Endodermal cell (in vitro differentiated cells): ENCODE measurements around the gene SMC4. TPM values are rescaled to one million over a fixed set of nuclear protein-coding genes. Genes with fewer than 3 reads are reported as not detected.
A peak's percentile ranks its signal among the peaks of the same experiment; 100 is the strongest.

Experiments used
- DNase-seq: peaks from one replicate; pipeline ENCODE4 v3.0.0-alpha.2; 2017
- H3K27ac ChIP-seq: 2 replicates; pipeline ENCODE4 v1.5.1; 2013; ENCODE audit warnings: mild to moderate bottlenecking, low read depth, low read length, moderate library complexity
- H3K27me3 ChIP-seq: 2 replicates; pipeline ENCODE4 v1.6.1; 2013; ENCODE audit warnings: mild to moderate bottlenecking, low read length, moderate library complexity; ENCODE audit not compliant: insufficient read depth, control insufficient read depth, poor library complexity, severe bottlenecking
- H3K36me3 ChIP-seq: 2 replicates; pipeline ENCODE4 v1.7.0; 2013; ENCODE audit warnings: mild to moderate bottlenecking, low read length, moderate library complexity; ENCODE audit not compliant: control insufficient read depth, insufficient read depth
- H3K4me1 ChIP-seq: one replicate; pipeline ENCODE4 v1.7.0; 2013; ENCODE audit warnings: low read length; ENCODE audit not compliant: control insufficient read depth, insufficient read depth
- H3K4me3 ChIP-seq: 2 replicates; pipeline ENCODE4 v1.5.1; 2013; ENCODE audit warnings: mild to moderate bottlenecking, low read length, moderate library complexity
- H3K9ac ChIP-seq: 2 replicates; pipeline ENCODE4 v1.6.1; 2013; ENCODE audit warnings: mild to moderate bottlenecking, low read length, moderate library complexity; ENCODE audit not compliant: poor library complexity, severe bottlenecking; ENCODE audit errors: extremely low read depth
- H3K9me3 ChIP-seq: 2 replicates; pipeline ENCODE4 v1.6.1; 2013; ENCODE audit warnings: mild to moderate bottlenecking, low read length, moderate library complexity; ENCODE audit not compliant: control insufficient read depth
- H3K27ac Mint-ChIP-seq: 2 replicates; pipeline ENCODE4 v1.8.0; 2020; ENCODE audit warnings: mixed read lengths
- H3K27me3 Mint-ChIP-seq: 2 replicates; pipeline ENCODE4 v1.8.0; 2021; ENCODE audit warnings: mild to moderate bottlenecking, mixed read lengths; ENCODE audit not compliant: insufficient read depth
- H3K36me3 Mint-ChIP-seq: 2 replicates; pipeline ENCODE4 v1.8.0; 2020; ENCODE audit warnings: low read depth, mixed read lengths
- H3K4me1 Mint-ChIP-seq: 2 replicates; pipeline ENCODE4 v1.8.0; 2020; ENCODE audit warnings: mixed read lengths
- H3K4me3 Mint-ChIP-seq: 2 replicates; pipeline ENCODE4 v1.8.0; 2020; ENCODE audit warnings: mild to moderate bottlenecking, moderate library complexity, mixed read lengths
- H3K9me3 Mint-ChIP-seq: 2 replicates; pipeline ENCODE4 v1.8.0; 2020; ENCODE audit warnings: mild to moderate bottlenecking, mixed read lengths
- CTCF ChIP-seq: fragments of 200-600 bp; sonication (generic); conservative IDR thresholded peaks from 2 replicates; pipeline ENCODE4 v1.5.0; 2021; ENCODE audit warnings: antibody characterized with exemption, mild to moderate bottlenecking
- WGBS, 2 experiments: methylation state at CpG; one replicate each; pipeline versions ENCODE4 v1.1.5 to v1.1.7; 2013; ENCODE audit warnings: missing lambda C conversion rate in 2 of 2, mixed read lengths in 1 of 2; ENCODE audit not compliant: insufficient coverage in 1 of 2, insufficient read length in 1 of 2; 5-methylcytosine and 5-hydroxymethylcytosine counted together
- total RNA-seq, 2 donors: library from RNA; stranded (reverse); fragmentation: NEBNext Ultra II Directional in 1 of 2; extraction: Animal tissue kit (Norgen Biotek cat#: 25700) in 1 of 2; gene quantifications; 2 replicates in 1 of 2; 3 replicates in 1 of 2; pipeline ENCODE4 v1.2.1, GENCODE V29; 2021

The SMC4 gene
- total RNA-seq, 2 donors from 2014 or later = 97.5 to 139 TPM

- peaks cover 50% of the 10 kb centered on the region for H3K36me3 Mint-ChIP-seq
These were observed 46.4 kb downstream of the SMC4 start for GRCh38 chr3:160445854-160446253.

GRCh38 chr3:160446522-160447056, 47.1 kb downstream of the SMC4 start:
- peaks cover 47% of the 10 kb centered on the region for H3K36me3 Mint-ChIP-seq
- 98% methylated on average over 5 to 12 of the region's 13 CpGs for WGBS, 2 experiments
- Histone ChIP-seq H3K9me3 (peaks cover 31% of the 10 kb centered on the region), H3K27ac (no peak overlapping the region), H3K9ac (no peak overlapping the region), H3K4me3 (peak overlapping the region; percentile 100), H3K36me3 (peaks cover 57% of the 10 kb centered on the region), H3K4me1 (no peaks in the 10 kb centered on the region), H3K27me3 (peaks cover 8% of the 10 kb centered on the region)
- H3K4me1 Mint-ChIP-seq = peaks cover 6% of the 10 kb centered on the region
- no peak overlapping the region for H3K4me3 Mint-ChIP-seq
- H3K9me3 Mint-ChIP-seq = peaks cover 13% of the 10 kb centered on the region
- TF ChIP-seq CTCF = no peak
- DNase-seq = no peak
- H3K27me3 Mint-ChIP-seq = peaks cover 13% of the 10 kb centered on the region
- no peak overlapping the region for H3K27ac Mint-ChIP-seq

More at GRCh38 chr3:160445854-160446253, 46.4 kb downstream of the SMC4 start:
- Histone ChIP-seq H3K9ac (no peak overlapping the region), H3K27me3 (peaks cover 8% of the 10 kb centered on the region), H3K4me1 (no peaks in the 10 kb centered on the region), H3K27ac (no peak overlapping the region), H3K4me3 (no peak overlapping the region), H3K9me3 (peaks cover 31% of the 10 kb centered on the region), H3K36me3 (peaks cover 61% of the 10 kb centered on the region)
- Mint-ChIP-seq H3K9me3 (peaks cover 13% of the 10 kb centered on the region), H3K4me3 (no peak overlapping the region), H3K27ac (no peak overlapping the region), H3K4me1 (peaks cover 6% of the 10 kb centered on the region), H3K27me3 (peaks cover 8% of the 10 kb centered on the region)
- no peak for TF ChIP-seq CTCF
- WGBS, 2 experiments = 100% methylated on average over 1 of the region's 1 CpG; no CpG with 5 or more reads in 1 of the 2 experiments
- no peak for DNase-seq

GRCh38 chr3:160447544-160447943, 48.1 kb downstream of the SMC4 start:
- Histone ChIP-seq H3K27ac (no peak overlapping the region), H3K4me3 (peak overlapping the region; percentile 100), H3K4me1 (no peaks in the 10 kb centered on the region), H3K27me3 (peaks cover 8% of the 10 kb centered on the region), H3K36me3 (peaks cover 49% of the 10 kb centered on the region), H3K9ac (peak overlapping the region; percentile 84), H3K9me3 (peaks cover 31% of the 10 kb centered on the region)
- Mint-ChIP-seq H3K27ac (no peak overlapping the region), H3K4me1 (peaks cover 6% of the 10 kb centered on the region), H3K36me3 (peaks cover 39% of the 10 kb centered on the region), H3K9me3 (peaks cover 13% of the 10 kb centered on the region), H3K27me3 (peaks cover 19% of the 10 kb centered on the region), H3K4me3 (peak overlapping the region; percentile 97)
- WGBS, 2 experiments = 89% methylated on average over 3 of the region's 3 CpGs; no CpG with 5 or more reads in 1 of the 2 experiments
- no peak for DNase-seq
- TF ChIP-seq CTCF = no peak
